ENCODE measurements around the gene NFATC2.

- TF ChIP-seq POLR2AphosphoS5 (IDR thresholded peaks at IDR 0.05; ENCODE audit: low read depth, low read length) (no peak), PHF8 (conservative IDR thresholded peaks at IDR 0.05; ENCODE audit: low read depth, low read length) (no peak), CTCF (IDR thresholded peaks at IDR 0.05; ENCODE audit: control extremely low read depth in 1 of 3, insufficient read depth in 1 of 3, low read depth in 1 of 3, low read length in 3 of 3) (no peak), SP1 (IDR thresholded peaks at IDR 0.05; ENCODE audit: low read depth, low read length) (no peak), USF2 (IDR thresholded peaks at IDR 0.05; ENCODE audit: low read length) (no peak), EZH2 (IDR thresholded peaks at IDR 0.05; ENCODE audit: low read depth, low read length, severe bottlenecking) (no peak), CHD2 (IDR thresholded peaks at IDR 0.05; ENCODE audit: low read length) (no peak), CREB1 (IDR thresholded peaks at IDR 0.05) (no peak), ATF3 (IDR thresholded peaks at IDR 0.05; ENCODE audit: insufficient read depth, low read depth, low read length) (no peak)
Measured at GRCh38 chr20:51486197-51487005, 56.1 kb downstream of the NFATC2 start.
